GM12873 (cell line): Measurements from ENCODE around the gene IGFN1.

ENCODE experiments used
- TF ChIP-seq, protein P1 (sequence below): IDR thresholded peaks from 2 replicates; pipeline ENCODE4 v1.5.1; 2012; ENCODE audit warnings: low read depth, mild to moderate bottlenecking, moderate library complexity, low read length, control low read depth; ENCODE audit not compliant: insufficient read depth; ENCODE audit errors: missing control alignments

The IGFN1 gene

DNA sequence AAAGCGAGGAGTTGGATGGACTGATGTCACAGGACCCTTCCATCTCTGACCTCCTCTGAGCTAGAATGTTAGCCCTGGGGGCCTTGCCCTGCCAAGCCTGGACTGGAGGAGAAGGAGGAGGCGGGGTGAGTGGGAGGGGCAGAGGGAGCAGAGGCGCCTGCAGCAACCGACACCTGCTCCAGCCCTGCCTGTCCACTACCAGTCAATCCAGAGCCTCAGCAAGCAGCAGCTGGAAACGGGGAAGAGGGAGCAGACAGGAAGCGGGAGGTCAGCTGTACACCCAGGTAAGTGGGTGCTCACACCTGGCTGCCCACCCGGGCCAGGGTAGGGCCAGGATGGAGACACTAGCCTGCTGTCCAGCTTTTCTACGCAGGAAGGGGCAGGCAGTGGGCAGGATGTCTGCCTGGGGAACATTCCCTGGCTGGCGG is at the start of gene IGFN1:
TSS of gene IGFN1 (plus strand) at position 201 of the 428 bp plus-strand sequence. CDS start 2,470 bp downstream, outside the sequence.
- TF ChIP-seq, protein P1, sequence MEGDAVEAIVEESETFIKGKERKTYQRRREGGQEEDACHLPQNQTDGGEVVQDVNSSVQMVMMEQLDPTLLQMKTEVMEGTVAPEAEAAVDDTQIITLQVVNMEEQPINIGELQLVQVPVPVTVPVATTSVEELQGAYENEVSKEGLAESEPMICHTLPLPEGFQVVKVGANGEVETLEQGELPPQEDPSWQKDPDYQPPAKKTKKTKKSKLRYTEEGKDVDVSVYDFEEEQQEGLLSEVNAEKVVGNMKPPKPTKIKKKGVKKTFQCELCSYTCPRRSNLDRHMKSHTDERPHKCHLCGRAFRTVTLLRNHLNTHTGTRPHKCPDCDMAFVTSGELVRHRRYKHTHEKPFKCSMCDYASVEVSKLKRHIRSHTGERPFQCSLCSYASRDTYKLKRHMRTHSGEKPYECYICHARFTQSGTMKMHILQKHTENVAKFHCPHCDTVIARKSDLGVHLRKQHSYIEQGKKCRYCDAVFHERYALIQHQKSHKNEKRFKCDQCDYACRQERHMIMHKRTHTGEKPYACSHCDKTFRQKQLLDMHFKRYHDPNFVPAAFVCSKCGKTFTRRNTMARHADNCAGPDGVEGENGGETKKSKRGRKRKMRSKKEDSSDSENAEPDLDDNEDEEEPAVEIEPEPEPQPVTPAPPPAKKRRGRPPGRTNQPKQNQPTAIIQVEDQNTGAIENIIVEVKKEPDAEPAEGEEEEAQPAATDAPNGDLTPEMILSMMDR, result no peak

DNA sequence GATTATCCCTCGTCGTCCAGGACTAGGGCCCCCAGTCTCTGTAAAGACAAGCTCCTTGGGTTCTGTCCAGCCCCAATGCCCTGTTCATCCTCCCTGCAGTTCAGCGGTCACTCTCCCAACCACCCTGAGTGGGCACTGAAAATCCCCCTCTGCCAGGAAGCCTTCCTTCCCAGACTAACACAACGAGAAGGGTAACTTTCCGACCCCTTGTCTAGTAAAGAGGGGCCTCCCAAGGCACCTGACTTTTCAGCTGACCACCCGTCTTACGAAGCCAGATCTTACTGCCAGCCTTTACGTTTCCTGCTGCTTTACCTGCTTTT is 49.7 kb upstream of the IGFN1 start:
- TF ChIP-seq, protein P1, result no peak

DNA sequence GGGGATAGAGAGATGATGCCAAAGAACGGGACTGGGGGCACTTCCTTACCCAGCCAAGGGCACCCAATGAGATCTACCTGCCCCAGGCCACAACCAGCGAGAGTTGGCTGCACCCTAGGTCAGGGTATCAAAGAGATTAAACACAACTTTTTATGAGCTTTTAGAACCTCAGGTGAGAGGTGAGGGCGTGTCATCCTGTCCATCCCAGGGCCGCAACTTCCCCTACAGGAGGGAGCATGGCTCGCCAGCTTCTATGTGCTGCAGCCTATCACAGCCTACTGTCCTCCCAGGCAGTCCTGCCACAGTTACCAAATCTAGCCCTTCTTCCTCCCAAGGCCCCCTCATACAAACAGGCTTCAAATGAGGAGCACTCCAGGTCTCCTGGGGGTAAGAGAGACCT is 49.2 kb upstream of the IGFN1 start:
- TF ChIP-seq, protein P1, result no peak

DNA sequence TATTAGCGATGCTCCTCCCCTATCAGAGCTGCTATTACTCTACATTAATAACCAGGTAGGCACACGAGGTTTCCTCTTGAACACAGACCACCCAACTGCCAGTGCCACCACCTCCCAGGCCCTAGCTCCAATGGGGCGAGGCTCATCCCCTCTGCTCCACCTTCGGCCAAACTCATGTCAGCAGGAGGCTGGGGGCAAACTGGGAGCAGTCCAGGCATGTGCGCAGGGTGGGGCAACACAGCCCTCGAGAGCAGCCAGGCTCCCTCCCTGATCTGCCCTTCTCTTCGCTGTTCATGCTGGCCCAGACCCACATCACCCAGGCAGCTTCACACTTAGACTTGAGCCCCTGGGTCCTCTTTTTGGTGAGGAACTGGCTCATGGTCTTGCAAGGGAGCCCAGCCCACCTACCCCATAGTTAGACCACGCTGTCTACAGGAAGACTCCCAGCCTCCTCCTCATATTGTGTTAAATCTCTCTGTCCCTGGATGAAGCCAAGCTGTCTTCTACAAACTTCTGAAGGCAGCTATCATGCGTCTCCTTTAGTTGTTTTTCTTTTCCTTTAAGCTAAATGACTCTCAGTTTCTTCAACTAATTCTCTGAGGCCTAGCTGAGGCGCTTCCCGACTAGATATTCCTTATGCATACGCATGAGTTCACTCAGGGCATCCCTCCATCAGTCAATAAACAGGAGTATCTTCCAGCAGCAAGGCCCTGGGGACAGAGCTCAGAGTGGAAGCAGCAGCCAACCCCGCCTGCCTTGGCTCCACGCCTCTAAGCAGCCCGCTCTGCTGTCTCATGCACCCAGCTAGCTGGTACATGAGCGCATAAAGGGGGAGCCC is 48.4 kb upstream of the IGFN1 start:
- TF ChIP-seq, protein P1, result no peak

DNA sequence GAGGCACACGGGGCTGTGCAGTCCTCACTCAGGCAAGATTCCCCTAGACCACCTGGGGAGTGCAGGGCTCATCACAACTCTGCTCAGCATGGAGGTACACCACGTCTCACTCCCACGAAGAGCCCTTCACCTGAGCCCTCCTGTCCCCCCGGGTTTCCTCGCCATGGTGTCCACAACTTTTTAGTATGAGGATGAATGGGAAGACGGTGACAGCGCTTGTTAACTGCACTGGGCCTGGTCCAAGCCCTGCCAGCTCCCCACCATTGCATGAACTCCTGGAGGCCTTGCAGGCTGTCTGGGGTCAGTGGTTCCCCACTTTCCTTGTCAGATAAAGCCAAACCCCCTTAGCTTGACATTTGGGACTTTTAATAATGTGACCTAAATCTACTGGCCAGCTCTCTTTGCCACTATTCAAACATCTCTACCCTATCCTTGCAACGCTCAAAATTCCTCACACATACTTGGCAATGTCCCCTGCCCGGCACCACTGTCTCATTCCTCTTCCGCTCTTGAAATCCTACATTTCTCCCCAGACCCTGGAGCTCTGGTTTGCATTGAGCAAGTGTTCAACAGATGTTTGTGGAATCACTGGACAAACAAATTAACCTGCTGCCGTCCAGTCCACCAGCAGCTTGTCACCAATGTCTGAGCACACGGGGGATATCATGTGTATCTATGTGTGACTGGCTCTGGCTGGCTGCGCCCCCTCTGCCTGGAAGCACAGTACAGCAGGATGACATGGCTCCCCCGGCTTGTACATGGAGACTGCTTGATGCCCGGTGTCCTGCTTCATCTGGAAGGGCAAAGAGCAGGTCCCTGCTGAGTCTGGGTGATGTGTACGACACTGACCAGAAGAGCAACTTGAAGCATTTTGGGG is 47.5 kb upstream of the IGFN1 start:
- TF ChIP-seq, protein P1, result no peak

DNA sequence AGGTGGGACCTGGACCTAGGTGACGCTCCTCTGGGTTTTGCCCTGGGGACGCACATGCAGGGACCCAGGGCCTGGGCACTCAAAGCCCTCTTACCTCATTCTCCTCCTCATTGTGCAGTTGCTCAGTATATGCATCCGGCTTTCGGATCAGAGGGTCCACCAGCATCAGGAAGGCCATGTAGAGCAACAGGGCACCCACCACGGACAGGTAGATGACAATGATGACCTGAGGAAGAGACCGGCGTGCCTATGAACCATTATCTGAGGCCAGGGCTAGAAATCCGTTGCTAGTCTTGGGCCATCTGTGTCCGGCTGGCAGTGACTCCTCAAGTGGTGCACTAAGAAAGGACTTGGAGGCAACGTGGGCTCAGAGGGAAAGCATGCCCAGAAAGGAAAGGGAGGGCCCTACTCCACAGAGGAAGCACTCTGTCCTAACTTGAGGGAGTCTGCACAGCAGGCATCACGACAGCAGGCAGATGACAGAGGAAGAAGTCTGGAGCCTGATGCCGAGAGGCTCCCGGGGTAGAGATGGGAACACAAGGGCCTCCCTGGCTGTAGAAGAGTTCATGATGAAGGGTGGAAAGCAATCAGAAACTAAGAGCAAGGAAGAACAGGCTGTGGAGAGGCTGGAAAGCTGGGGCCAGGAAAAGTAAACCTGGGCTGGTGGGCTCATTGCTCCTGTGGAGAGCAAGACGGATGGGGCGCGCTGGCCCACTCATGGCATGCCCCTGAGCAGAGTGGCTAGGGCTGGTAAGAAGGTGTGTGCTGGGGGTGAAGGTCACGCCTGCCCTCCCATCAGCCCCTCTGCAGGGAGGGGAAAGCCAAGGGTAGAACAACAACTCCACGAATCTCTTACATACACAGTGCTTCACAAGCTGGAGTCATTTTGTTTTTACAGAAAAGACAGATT is 46.6 kb upstream of the IGFN1 start:
- TF ChIP-seq, protein P1, result no peak

DNA sequence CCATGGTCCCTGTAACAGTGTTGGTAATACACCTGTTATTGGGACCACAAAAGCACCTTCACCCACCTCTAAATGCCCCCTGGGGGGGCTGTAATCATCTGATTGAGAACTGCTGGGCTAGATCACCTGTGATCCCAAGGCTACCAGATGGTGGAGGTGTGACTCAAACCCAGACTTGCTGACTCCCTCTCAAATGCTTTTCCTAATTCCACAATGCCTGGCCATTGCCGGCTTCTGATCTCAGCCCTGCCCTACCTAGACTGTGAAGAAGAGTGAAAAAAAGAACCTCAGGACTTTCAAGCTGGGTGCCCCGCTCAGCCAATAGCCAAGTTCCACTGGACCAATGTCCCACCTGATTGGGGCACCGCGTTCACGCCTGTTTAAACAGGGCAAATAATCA is 45.9 kb upstream of the IGFN1 start:
- TF ChIP-seq, protein P1, result no peak
